Smooth muscle cell (in vitro differentiated cells): Measurements from ENCODE around the gene UBE2M. TPM values are rescaled to one million over a fixed set of nuclear protein-coding genes. Genes with fewer than 3 reads are reported as not detected.

Source experiments
- DNase-seq: peaks from one replicate; lab custom pipeline; 2025; ENCODE audit not compliant: unreplicated experiment; lab: John Stamatoyannopoulos, UW
- H2AFZ ChIP-seq: fragments of 200-600 bp; sonication (generic); 2 replicates; pipeline ENCODE4 v1.6.0; 2016; ENCODE audit warnings: antibody characterized with exemption, low read depth, mild to moderate bottlenecking
- H3F3A ChIP-seq: fragments of 200-600 bp; sonication (generic); 2 replicates; pipeline ENCODE4 v1.6.0; 2017; ENCODE audit warnings: antibody characterized with exemption, low read depth
- H3K27ac ChIP-seq: fragments of 200-600 bp; sonication (generic); 2 replicates; pipeline ENCODE4 v1.5.1; 2016; ENCODE audit warnings: low read depth, mild to moderate bottlenecking
- H3K27me3 ChIP-seq: fragments of 200-600 bp; sonication (generic); 2 replicates; pipeline ENCODE4 v1.6.1; 2016; ENCODE audit warnings: low read depth, mild to moderate bottlenecking
- H3K36me3 ChIP-seq: fragments of 200-600 bp; sonication (generic); 2 replicates; pipeline ENCODE4 v1.5.1; 2016; ENCODE audit warnings: low read depth
- H3K4me1 ChIP-seq: fragments of 200-600 bp; sonication (generic); 2 replicates; pipeline ENCODE4 v1.5.1; 2016; ENCODE audit warnings: low read depth
- H3K4me2 ChIP-seq: fragments of 200-600 bp; sonication (generic); 2 replicates; pipeline ENCODE4 v1.6.0; 2016; ENCODE audit warnings: mild to moderate bottlenecking
- H3K4me3 ChIP-seq: fragments of 200-600 bp; sonication (generic); 2 replicates; pipeline ENCODE4 v1.5.1; 2016; ENCODE audit warnings: mild to moderate bottlenecking
- H3K79me2 ChIP-seq: fragments of 200-600 bp; sonication (generic); 2 replicates; pipeline ENCODE4 v1.6.0; 2016; ENCODE audit warnings: low read depth, mild to moderate bottlenecking
- H3K9ac ChIP-seq: fragments of 200-600 bp; sonication (generic); 2 replicates; pipeline ENCODE4 v1.6.0; 2016; ENCODE audit warnings: low read depth
- H3K9me3 ChIP-seq: fragments of 200-600 bp; sonication (generic); replicated peaks from 2 replicates; pipeline ENCODE4 v1.5.1; 2016; ENCODE audit warnings: low read depth
- H4K20me1 ChIP-seq: fragments of 200-600 bp; sonication (generic); 2 replicates; pipeline ENCODE4 v1.6.0; 2016; ENCODE audit warnings: low read depth
- WGBS: methylation state at CpG from one replicate; pipeline ENCODE4 v1.1.7; 2016; ENCODE audit warnings: low lambda C conversion rate; 5-methylcytosine and 5-hydroxymethylcytosine counted together
- polyA plus RNA-seq: library from polyadenylated mRNA; unstranded; fragments of >200 nt; fragmentation: Nextera tagmentation; extraction: Ambion mirVana; gene quantifications from 2 replicates; pipeline ENCODE4 v1.2.1, GENCODE V29; 2016
- total RNA-seq: library from RNA; depleted of rRNA; stranded (reverse); fragments of >200 nt; gene quantifications from 2 replicates; pipeline ENCODE4 v1.2.3, GENCODE V29; 2014
- TF ChIP-seq, protein P1 (sequence below): fragments of 200-600 bp; sonication (generic); IDR thresholded peaks from 2 replicates; pipeline ENCODE4 v1.5.1; 2017; ENCODE audit warnings: borderline replicate concordance, mild to moderate bottlenecking, antibody characterized with exemption; ENCODE audit not compliant: insufficient read depth, poor library complexity, severe bottlenecking

Gene UBE2M
- total and polyA plus RNA-seq, 2 experiments from 2014 or later = 45.9 to 118 TPM

DNA sequence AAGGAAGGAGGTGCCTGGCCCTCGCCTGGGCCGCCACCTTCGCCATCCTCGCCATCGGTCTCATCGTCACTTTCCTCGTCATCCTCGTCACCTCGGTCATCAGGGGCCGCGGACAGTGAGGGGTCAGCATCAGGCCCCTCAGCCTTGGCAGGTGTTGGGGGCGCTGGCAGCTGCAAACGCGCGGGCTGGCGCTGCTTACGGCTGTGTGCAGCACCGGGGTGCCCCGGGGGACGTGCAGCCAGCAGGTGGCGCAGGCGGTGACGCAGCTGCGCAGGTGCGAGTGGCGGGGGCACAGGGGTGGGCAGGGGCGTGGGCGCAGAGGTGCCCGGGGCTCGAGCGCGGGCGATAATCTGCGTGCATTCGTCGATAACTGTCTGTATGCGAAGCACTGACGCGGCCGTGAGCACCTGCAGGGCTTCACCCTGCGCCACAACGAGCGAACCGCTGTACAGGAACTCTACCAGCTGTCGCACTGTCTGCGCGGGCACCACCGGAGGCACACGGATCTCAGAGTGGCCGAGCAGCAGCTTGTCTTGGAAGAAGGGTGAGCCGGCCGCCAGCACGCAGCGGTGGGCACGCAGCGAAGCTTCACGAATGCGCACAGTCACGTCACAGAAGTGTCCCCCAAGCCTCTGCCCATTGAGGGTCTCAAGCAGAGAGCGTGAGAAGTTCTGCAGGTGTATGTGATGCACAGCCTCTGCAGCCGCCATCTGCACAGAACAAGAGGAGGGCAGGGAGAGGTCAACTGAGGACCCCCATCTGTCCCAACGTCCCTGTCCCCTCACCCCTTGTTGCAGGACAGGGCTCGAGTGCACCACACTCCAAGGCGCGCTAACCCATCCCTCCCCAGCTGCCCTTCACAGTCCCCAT is 41.2 kb downstream of the UBE2M start:
- DNase-seq = no peak
- WGBS = 97% methylated on average over 45 of the region's 65 CpGs
- TF ChIP-seq, protein P1, sequence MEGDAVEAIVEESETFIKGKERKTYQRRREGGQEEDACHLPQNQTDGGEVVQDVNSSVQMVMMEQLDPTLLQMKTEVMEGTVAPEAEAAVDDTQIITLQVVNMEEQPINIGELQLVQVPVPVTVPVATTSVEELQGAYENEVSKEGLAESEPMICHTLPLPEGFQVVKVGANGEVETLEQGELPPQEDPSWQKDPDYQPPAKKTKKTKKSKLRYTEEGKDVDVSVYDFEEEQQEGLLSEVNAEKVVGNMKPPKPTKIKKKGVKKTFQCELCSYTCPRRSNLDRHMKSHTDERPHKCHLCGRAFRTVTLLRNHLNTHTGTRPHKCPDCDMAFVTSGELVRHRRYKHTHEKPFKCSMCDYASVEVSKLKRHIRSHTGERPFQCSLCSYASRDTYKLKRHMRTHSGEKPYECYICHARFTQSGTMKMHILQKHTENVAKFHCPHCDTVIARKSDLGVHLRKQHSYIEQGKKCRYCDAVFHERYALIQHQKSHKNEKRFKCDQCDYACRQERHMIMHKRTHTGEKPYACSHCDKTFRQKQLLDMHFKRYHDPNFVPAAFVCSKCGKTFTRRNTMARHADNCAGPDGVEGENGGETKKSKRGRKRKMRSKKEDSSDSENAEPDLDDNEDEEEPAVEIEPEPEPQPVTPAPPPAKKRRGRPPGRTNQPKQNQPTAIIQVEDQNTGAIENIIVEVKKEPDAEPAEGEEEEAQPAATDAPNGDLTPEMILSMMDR = no peak

DNA sequence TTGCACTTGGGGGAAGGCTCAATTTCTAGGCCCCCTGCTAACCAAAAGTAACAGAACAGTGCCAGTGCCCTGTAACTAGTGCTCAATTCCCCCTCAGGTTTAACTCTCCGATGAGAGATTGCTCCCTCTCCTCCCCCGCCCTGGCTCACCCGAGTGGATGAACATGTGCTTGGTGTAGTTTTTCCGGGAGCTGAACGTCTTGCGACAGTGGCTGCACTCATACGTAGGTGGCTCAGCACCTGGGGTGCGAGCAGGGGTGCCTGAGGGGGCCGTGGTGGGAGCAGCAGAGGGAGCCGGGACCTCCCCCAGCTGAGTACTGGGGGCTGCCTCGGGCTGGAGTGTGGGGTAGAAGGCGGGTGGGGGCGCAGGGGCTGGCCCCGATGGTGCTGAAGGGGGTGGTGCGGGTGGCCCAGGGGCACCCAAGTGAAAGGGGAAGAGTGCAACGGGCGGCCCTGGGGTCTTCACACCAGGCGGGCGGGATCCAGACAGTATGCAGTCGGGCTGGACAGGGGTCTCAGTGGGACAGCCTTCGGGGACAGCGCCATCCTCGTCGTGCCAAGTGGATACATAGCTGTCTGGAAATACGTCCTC is 42.1 kb downstream of the UBE2M start:
- Histone ChIP-seq H3K4me3 (no peak overlapping the region), H3K4me2 (no peak overlapping the region), H3K9ac (no peak overlapping the region), H3F3A (no peaks in the 10 kb centered on the region), H3K27me3 (no peaks in the 10 kb centered on the region), H4K20me1 (peaks cover 4% of the 10 kb centered on the region), H3K79me2 (peaks cover 46% of the 10 kb centered on the region), H2AFZ (no peak overlapping the region), H3K9me3 (no peaks in the 10 kb centered on the region), H3K36me3 (no peaks in the 10 kb centered on the region), H3K27ac (no peak overlapping the region), H3K4me1 (peaks cover 10% of the 10 kb centered on the region)
- WGBS = 96% methylated on average over 18 of the region's 25 CpGs
- no peak for DNase-seq
- TF ChIP-seq, protein P1 = no peak

More for the DNA sequence above, 41.2 kb downstream of the UBE2M start:
- no peak overlapping the region for H3K9ac ChIP-seq
- no peak overlapping the region for H3K27ac ChIP-seq
- peaks cover 4% of the 10 kb centered on the region for H4K20me1 ChIP-seq
- no peaks in the 10 kb centered on the region for H3F3A ChIP-seq
- no peak overlapping the region for H3K4me2 ChIP-seq
- no peak overlapping the region for H2AFZ ChIP-seq
- no peaks in the 10 kb centered on the region for H3K27me3 ChIP-seq
- H3K4me1 ChIP-seq = peaks cover 10% of the 10 kb centered on the region
- H3K36me3 ChIP-seq = no peaks in the 10 kb centered on the region
- no peak overlapping the region for H3K4me3 ChIP-seq
- H3K9me3 ChIP-seq = no peaks in the 10 kb centered on the region
- peaks cover 46% of the 10 kb centered on the region for H3K79me2 ChIP-seq

DNA sequence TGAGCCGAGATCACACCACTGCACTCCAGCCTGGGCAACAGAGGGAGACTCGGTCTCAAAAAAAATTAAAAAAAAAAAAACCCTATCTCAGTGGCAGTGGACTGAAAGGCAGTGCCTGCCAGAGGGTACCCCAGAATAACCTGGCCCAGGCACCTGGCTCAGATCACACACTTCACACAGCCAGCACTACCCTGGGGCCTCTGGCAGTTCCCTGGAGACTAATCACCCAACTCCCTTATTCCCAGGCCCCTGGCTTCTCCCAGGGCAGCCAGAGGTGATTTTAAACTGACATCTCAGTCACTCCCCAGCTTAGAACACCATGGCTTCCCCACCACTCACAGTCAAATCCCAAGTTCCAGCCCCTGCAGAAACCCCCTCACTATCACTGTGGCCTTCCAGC is 43.2 kb downstream of the UBE2M start:
- H3K4me2 ChIP-seq = no peak overlapping the region
- H3K4me1 ChIP-seq = peaks cover 6% of the 10 kb centered on the region
- no peak overlapping the region for H2AFZ ChIP-seq
- peaks cover 4% of the 10 kb centered on the region for H4K20me1 ChIP-seq
- H3K4me3 ChIP-seq = no peak overlapping the region
- H3K27ac ChIP-seq = no peak overlapping the region
- no peaks in the 10 kb centered on the region for H3K36me3 ChIP-seq
- H3F3A ChIP-seq = no peaks in the 10 kb centered on the region
- no peaks in the 10 kb centered on the region for H3K27me3 ChIP-seq
- H3K79me2 ChIP-seq = peaks cover 46% of the 10 kb centered on the region
- TF ChIP-seq, protein P1 = no peak
- H3K9me3 ChIP-seq = no peaks in the 10 kb centered on the region
- no peak for DNase-seq
- 91% methylated on average over 2 of the region's 2 CpGs for WGBS
- no peak overlapping the region for H3K9ac ChIP-seq
